ENCODE measurements around the gene CGGBP1. TPM values are rescaled to one million over a fixed set of nuclear protein-coding genes. Genes with fewer than 3 reads are reported as not detected.
"Not testable (repeated sequence)": the region's sequence is repeated elsewhere in the genome, so short reads cannot be mapped to it uniquely, and the experiment has no call there.

CGGBP1 gene
- total RNA-seq, 1 experiment from 2014 or later: 96.6 TPM

DNA sequence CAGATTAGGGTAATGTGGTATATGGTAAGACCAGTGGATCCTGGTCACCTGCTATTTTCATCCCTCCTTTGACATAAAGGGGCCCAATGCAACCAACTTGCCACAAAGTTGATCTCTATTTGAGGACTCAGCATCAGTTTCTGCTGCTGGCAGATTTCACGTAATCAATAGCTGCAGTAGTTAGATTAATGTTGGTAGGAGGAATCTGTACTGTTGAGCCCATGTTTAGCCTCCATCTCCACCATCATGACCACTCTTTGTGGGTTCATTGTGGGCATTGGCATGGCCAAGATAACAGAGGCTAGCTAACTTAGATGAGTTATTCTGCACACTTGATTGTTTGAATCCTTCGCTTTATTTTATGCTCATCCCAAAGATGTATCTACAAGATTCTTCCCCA lies 29.9 kb downstream of the CGGBP1 start:
- intact Hi-C loops (cut with micrococcal nuclease): no loop called here
- Mint-ChIP-seq H3K27ac (ENCODE audit: low read depth, unreplicated experiment) (no peak overlapping the region), H3K4me3 (ENCODE audit: unreplicated experiment) (no peak overlapping the region), H3K36me3 (ENCODE audit: insufficient read depth, unreplicated experiment) (peaks cover 6% of the 10 kb centered on the region), H3K9me3 (ENCODE audit: unreplicated experiment) (no peaks in the 10 kb centered on the region), H3K27me3 (ENCODE audit: insufficient read depth, unreplicated experiment) (no peaks in the 10 kb centered on the region), H3K4me1 (ENCODE audit: insufficient read depth, unreplicated experiment) (peaks cover 26% of the 10 kb centered on the region)
- no TSS peak for BruUV-seq (replicated peaks)
- TF ChIP-seq, protein P1, sequence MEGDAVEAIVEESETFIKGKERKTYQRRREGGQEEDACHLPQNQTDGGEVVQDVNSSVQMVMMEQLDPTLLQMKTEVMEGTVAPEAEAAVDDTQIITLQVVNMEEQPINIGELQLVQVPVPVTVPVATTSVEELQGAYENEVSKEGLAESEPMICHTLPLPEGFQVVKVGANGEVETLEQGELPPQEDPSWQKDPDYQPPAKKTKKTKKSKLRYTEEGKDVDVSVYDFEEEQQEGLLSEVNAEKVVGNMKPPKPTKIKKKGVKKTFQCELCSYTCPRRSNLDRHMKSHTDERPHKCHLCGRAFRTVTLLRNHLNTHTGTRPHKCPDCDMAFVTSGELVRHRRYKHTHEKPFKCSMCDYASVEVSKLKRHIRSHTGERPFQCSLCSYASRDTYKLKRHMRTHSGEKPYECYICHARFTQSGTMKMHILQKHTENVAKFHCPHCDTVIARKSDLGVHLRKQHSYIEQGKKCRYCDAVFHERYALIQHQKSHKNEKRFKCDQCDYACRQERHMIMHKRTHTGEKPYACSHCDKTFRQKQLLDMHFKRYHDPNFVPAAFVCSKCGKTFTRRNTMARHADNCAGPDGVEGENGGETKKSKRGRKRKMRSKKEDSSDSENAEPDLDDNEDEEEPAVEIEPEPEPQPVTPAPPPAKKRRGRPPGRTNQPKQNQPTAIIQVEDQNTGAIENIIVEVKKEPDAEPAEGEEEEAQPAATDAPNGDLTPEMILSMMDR (IDR thresholded peaks at IDR 0.05; ENCODE audit: unreplicated experiment): no peak
- ChIA-PET CTCF (interaction anchor here (0.6 to 1.7 kb wide), 7 partner anchors 9 to 945 kb away, joined by 3 to 5 read pairs (median 4); no protein-coding TSS in a partner anchor), POLR2A (interaction anchor here (0.7 to 1.8 kb wide), 3 partner anchors 30 to 531 kb away, joined by 4 to 10 read pairs (median 5); partner anchors contain the start of genes CGGBP1 and ZNF654)
- DNase-seq (ENCODE audit: unreplicated experiment): no peak

GRCh38 chr3:88025001-88025552 lies 33.7 kb downstream of the CGGBP1 start:
- no peak overlapping the region for H3K4me3 Mint-ChIP-seq (ENCODE audit: unreplicated experiment)
- peaks cover 6% of the 10 kb centered on the region for H3K36me3 Mint-ChIP-seq (ENCODE audit: insufficient read depth, unreplicated experiment)
- TF ChIP-seq, protein P1 (IDR thresholded peaks at IDR 0.05; ENCODE audit: unreplicated experiment): no peak
- no peak for DNase-seq (ENCODE audit: unreplicated experiment)
- H3K27ac Mint-ChIP-seq (ENCODE audit: low read depth, unreplicated experiment): no peak overlapping the region
- H3K9me3 Mint-ChIP-seq (ENCODE audit: unreplicated experiment): no peaks in the 10 kb centered on the region
- no TSS peak for BruUV-seq (replicated peaks)
- intact Hi-C loops (cut with micrococcal nuclease): no loop called here
- ChIA-PET POLR2A (interaction anchor here (0.6 kb wide), 1 partner anchor 33 kb away, joined by 3 read pairs; no protein-coding TSS in a partner anchor), CTCF (interaction anchor here (0.8 kb wide), 1 partner anchor 88 kb away, joined by 3 read pairs; no protein-coding TSS in a partner anchor)
- no peaks in the 10 kb centered on the region for H3K27me3 Mint-ChIP-seq (ENCODE audit: insufficient read depth, unreplicated experiment)
- peaks cover 5% of the 10 kb centered on the region for H3K4me1 Mint-ChIP-seq (ENCODE audit: insufficient read depth, unreplicated experiment)

- Mint-ChIP-seq H3K27me3 (ENCODE audit: insufficient read depth, unreplicated experiment) (no peaks in the 10 kb centered on the region), H3K4me1 (ENCODE audit: insufficient read depth, unreplicated experiment) (no peaks in the 10 kb centered on the region), H3K9me3 (ENCODE audit: unreplicated experiment) (peaks cover 7% of the 10 kb centered on the region), H3K36me3 (ENCODE audit: insufficient read depth, unreplicated experiment) (no peaks in the 10 kb centered on the region), H3K27ac (ENCODE audit: low read depth, unreplicated experiment) (no peak overlapping the region), H3K4me3 (ENCODE audit: unreplicated experiment) (no peak overlapping the region)
- TF ChIP-seq, protein P1 (IDR thresholded peaks at IDR 0.05; ENCODE audit: unreplicated experiment): no peak
- POLR2A ChIA-PET: no interaction called here
- no TSS peak for BruUV-seq (replicated peaks)
- DNase-seq (ENCODE audit: unreplicated experiment): no peak
- CTCF ChIA-PET: interaction anchor here (0.6 to 1.5 kb wide), 3 partner anchors 10 to 668 kb away, joined by 3 to 4 read pairs (median 3); no protein-coding TSS in a partner anchor
- intact Hi-C loops (cut with micrococcal nuclease): no loop called here
These were observed 39.8 kb downstream of the CGGBP1 start for GRCh38 chr3:88019024-88019423.

GRCh38 chr3:88015656-88016055 lies 43.1 kb downstream of the CGGBP1 start:
- intact Hi-C loops (cut with micrococcal nuclease); H3K4me3 Mint-ChIP-seq (ENCODE audit: unreplicated experiment); H3K27me3 Mint-ChIP-seq (ENCODE audit: insufficient read depth, unreplicated experiment); H3K9me3 Mint-ChIP-seq (ENCODE audit: unreplicated experiment); BruUV-seq (replicated peaks); H3K4me1 Mint-ChIP-seq (ENCODE audit: insufficient read depth, unreplicated experiment); POLR2A ChIA-PET; H3K36me3 Mint-ChIP-seq (ENCODE audit: insufficient read depth, unreplicated experiment); DNase-seq (ENCODE audit: unreplicated experiment); H3K27ac Mint-ChIP-seq (ENCODE audit: low read depth, unreplicated experiment): not testable (repeated sequence)
- CTCF ChIA-PET: interaction anchor here (2.4 to 2.8 kb wide), 2 partner anchors 10 to 98 kb away, joined by 5 to 8 read pairs; no protein-coding TSS in a partner anchor
